GM13977 (cell line): ENCODE data around the gene COL9A2.

Experiments used
- DNase-seq: peaks from one replicate; pipeline ENCODE4 v3.0.0; 2012; ENCODE audit warnings: low spot score
- in situ Hi-C: fragments of 300-500 bp; cut with MboI; formaldehyde crosslinking; loops from one replicate; pipeline ENCODE4 v1.12.0; 2022; ENCODE audit warnings: low sequenced_read_pairs, low pct_unique_long_range_greater_than_20kb, mixed read lengths, inconsistent platforms; ENCODE audit not compliant: unreplicated experiment
- TF ChIP-seq, protein P1 (sequence below): IDR thresholded peaks from 2 replicates; pipeline ENCODE4 v1.5.1; 2012; ENCODE audit warnings: mild to moderate bottlenecking, control low read depth; ENCODE audit not compliant: insufficient read depth; ENCODE audit errors: extremely low read depth, missing control alignments

The COL9A2 gene

DNA sequence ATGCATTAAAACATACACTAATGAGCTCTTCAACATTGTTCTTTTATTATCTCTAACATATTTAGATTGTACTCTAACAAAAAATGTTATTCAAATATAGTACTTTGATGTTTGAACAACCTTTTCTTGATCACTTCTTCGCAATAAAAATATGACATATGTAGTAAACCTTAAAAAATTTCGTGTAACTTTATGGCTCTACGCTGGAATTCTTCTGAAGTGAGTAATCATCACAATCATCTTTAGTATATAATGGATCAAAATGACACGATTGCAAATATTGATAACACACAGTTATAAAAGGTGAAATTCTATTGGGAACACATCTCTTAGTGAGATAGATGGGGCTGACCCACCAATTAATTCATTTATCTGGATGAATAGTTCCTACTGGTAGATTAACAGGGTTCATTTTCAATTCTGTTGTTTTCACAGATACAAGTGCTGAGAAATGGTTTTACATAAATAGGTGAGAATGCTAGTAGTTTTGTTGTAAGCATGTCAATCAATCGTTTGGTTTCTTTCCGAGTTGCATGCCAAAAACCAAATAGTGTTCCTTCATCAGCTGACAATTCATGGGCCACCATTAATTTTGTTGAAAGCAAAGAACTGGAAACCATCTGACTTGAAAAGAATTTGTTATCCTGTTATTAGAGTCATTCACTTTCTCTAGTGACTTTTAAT is 60.5 kb downstream of the COL9A2 start:
- in situ Hi-C loops = no loop called here
- TF ChIP-seq, protein P1, sequence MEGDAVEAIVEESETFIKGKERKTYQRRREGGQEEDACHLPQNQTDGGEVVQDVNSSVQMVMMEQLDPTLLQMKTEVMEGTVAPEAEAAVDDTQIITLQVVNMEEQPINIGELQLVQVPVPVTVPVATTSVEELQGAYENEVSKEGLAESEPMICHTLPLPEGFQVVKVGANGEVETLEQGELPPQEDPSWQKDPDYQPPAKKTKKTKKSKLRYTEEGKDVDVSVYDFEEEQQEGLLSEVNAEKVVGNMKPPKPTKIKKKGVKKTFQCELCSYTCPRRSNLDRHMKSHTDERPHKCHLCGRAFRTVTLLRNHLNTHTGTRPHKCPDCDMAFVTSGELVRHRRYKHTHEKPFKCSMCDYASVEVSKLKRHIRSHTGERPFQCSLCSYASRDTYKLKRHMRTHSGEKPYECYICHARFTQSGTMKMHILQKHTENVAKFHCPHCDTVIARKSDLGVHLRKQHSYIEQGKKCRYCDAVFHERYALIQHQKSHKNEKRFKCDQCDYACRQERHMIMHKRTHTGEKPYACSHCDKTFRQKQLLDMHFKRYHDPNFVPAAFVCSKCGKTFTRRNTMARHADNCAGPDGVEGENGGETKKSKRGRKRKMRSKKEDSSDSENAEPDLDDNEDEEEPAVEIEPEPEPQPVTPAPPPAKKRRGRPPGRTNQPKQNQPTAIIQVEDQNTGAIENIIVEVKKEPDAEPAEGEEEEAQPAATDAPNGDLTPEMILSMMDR = no peak
- no peak for DNase-seq

DNA sequence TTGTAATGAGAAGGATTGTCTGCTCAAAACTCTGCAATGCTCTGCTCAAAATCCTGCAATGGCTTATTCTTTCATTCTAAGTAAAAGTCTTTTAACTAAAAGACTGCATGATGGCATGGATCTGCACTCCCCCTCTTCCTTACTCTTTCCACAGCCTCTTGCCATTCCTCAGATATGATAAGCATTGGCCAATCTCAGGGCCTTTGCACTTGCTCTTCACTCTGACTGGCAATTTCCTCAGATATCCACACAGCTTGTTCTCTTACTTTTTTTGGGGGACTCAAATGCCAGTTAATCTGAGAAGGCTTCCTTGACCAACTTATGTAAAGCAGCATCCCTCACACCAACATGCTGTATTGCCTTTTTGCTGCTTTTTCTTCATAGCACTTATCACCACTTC is 61.9 kb downstream of the COL9A2 start:
- no peak for DNase-seq
- in situ Hi-C loops = no loop called here
- TF ChIP-seq, protein P1 = no peak

DNA sequence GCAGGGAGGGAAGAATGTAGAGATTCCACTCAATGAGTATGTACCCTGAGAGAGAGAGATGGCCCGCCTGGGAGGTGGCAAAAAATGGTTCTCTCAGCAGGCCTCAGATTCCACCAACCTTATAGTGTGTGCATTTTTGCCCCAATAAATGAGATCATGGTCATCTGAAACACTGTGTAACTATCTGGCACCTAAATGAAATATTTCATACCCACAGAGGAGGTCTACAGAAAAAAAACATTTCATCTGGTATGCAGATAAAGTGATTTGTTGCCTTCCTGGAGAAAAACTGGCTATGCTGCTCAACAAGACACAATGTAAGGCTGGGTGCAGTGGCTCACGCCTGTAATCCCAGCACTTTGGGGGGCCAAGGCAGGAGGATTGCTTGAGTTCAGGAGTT is 64.5 kb downstream of the COL9A2 start:
- no peak for DNase-seq
- TF ChIP-seq, protein P1 = no peak
- in situ Hi-C loops = no loop called here

DNA sequence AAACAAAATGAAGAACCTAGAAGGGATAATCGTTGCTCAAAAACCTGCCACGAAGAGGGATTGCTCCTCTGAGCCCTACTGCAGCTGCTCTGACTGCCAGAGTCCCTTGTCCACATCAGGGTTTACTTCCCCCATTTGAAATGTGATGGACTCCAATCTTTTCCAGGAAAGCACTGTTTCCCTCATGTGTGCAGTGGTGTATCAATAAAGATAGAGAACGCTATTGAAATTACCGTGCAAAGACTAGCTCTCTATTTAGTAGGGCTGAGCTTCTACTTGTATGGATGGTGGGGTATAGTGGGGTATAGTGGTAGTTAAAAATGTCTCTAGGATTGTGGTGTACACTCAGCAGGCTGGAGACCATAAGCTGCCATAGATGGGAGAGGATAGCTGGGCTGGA is 65.6 kb downstream of the COL9A2 start:
- TF ChIP-seq, protein P1 = no peak
- in situ Hi-C loops = no loop called here
- DNase-seq = no peak
